Caco-2 (cell line): ENCODE results near the gene GPX4. TPM values are rescaled to one million over a fixed set of nuclear protein-coding genes. Genes with fewer than 3 reads are reported as not detected.

Experiments
- BruUV-seq: library from RNA; stranded (reverse); fragments of 400-500 nt; replicated peaks from 2 replicates; lab custom pipeline; 2021; lab: Mats Ljungman, UMichigan
- CTCF ChIA-PET: fragments of 300-600 bp; sonication (Branson Sonifier 250); formaldehyde crosslinking; loops from one replicate; lab custom pipeline; 2022; ENCODE audit warnings: antibody characterized with exemption; lab: Charles Lee
- POLR2A ChIA-PET: fragments of 300-600 bp; sonication (Branson Sonifier 250); formaldehyde crosslinking; loops from one replicate; lab custom pipeline; 2022; ENCODE audit warnings: antibody characterized with exemption; lab: Charles Lee
- DNase-seq, 2 experiments: peaks; one replicate each; pipeline versions ENCODE4 v3.0.0 to v3.0.0-alpha.2; 2020 to 2022
- H3K27me3 ChIP-seq: replicated peaks from 2 replicates; pipeline ENCODE4 v1.6.0; 2011; ENCODE audit warnings: low read length; ENCODE audit not compliant: control insufficient read depth, insufficient read depth
- H3K36me3 ChIP-seq: 2 replicates; pipeline ENCODE4 v1.5.1; 2011; ENCODE audit warnings: low read length; ENCODE audit not compliant: control insufficient read depth, insufficient read depth
- H3K4me1 ChIP-seq: fragments of 250-450 bp; sonication (Bioruptor Pico); 2 replicates; pipeline ENCODE4 v1.5.1; 2020; ENCODE audit warnings: mild to moderate bottlenecking
- H3K4me3 ChIP-seq: 2 replicates; pipeline ENCODE4 v1.5.1; 2011; ENCODE audit warnings: low read depth, mild to moderate bottlenecking, control low read depth, low read length
- H3K9me3 ChIP-seq: fragments of 250-450 bp; sonication (Bioruptor Pico); 2 replicates; pipeline ENCODE4 v1.5.1; 2020; ENCODE audit warnings: mild to moderate bottlenecking, moderate library complexity
- H3K27ac Mint-ChIP-seq: one replicate; pipeline ENCODE4 v1.8.0; 2022; ENCODE audit warnings: mixed read lengths; ENCODE audit not compliant: unreplicated experiment
- H3K27me3 Mint-ChIP-seq: one replicate; pipeline ENCODE4 v1.8.0; 2022; ENCODE audit warnings: mixed read lengths; ENCODE audit not compliant: insufficient read depth, unreplicated experiment
- H3K36me3 Mint-ChIP-seq: one replicate; pipeline ENCODE4 v1.8.0; 2022; ENCODE audit warnings: mild to moderate bottlenecking, mixed read lengths; ENCODE audit not compliant: insufficient read depth, unreplicated experiment
- H3K4me1 Mint-ChIP-seq: one replicate; pipeline ENCODE4 v1.8.0; 2022; ENCODE audit warnings: low read depth, mixed read lengths; ENCODE audit not compliant: unreplicated experiment
- H3K4me3 Mint-ChIP-seq: one replicate; pipeline ENCODE4 v1.8.0; 2022; ENCODE audit warnings: mild to moderate bottlenecking, moderate library complexity, mixed read lengths; ENCODE audit not compliant: unreplicated experiment
- H3K9me3 Mint-ChIP-seq: one replicate; pipeline ENCODE4 v1.8.0; 2022; ENCODE audit warnings: mixed read lengths; ENCODE audit not compliant: unreplicated experiment
- intact Hi-C: fragments of 100-400 bp; cut with micrococcal nuclease; formaldehyde crosslinking; loops from one replicate; pipeline ENCODE4 v1.10.0; 2022; ENCODE audit not compliant: unreplicated experiment
- total RNA-seq: library from RNA; stranded (reverse); gene quantifications from 2 replicates; pipeline ENCODE4 v1.2.3, GENCODE V29; 2022
- TF ChIP-seq, protein P1 (sequence below), 2 experiments: fragments of 200-600 bp in 1 of 2; IDR thresholded peaks; 1 replicate in 1 of 2; 2 replicates in 1 of 2; pipeline versions ENCODE4 v1.5.1 to v1.8.0; 2011 to 2022; ENCODE audit warnings: antibody characterized with exemption in 1 of 2, control low read depth in 1 of 2, inconsistent platforms in 1 of 2, low read depth in 1 of 2, low read length in 1 of 2, mild to moderate bottlenecking in 1 of 2, moderate library complexity in 1 of 2; ENCODE audit not compliant: insufficient read depth in 1 of 2, severe bottlenecking in 1 of 2, unreplicated experiment in 1 of 2

The GPX4 gene
- total RNA-seq, 1 experiment from 2014 or later = 500 TPM

GRCh38 chr19:1141944-1142343, 38.1 kb downstream of the GPX4 start:
- Histone ChIP-seq H3K36me3 (peaks cover 5% of the 10 kb centered on the region), H3K9me3 (no peaks in the 10 kb centered on the region), H3K4me3 (no peak overlapping the region), H3K27me3 (no peaks in the 10 kb centered on the region), H3K4me1 (no peaks in the 10 kb centered on the region)
- intact Hi-C loops = no loop called here
- Mint-ChIP-seq H3K4me1 (no peaks in the 10 kb centered on the region), H3K4me3 (no peak overlapping the region), H3K27me3 (no peaks in the 10 kb centered on the region), H3K36me3 (peaks cover 65% of the 10 kb centered on the region), H3K9me3 (peaks cover 18% of the 10 kb centered on the region), H3K27ac (peak overlapping the region; percentile 35)
- TF ChIP-seq, protein P1, sequence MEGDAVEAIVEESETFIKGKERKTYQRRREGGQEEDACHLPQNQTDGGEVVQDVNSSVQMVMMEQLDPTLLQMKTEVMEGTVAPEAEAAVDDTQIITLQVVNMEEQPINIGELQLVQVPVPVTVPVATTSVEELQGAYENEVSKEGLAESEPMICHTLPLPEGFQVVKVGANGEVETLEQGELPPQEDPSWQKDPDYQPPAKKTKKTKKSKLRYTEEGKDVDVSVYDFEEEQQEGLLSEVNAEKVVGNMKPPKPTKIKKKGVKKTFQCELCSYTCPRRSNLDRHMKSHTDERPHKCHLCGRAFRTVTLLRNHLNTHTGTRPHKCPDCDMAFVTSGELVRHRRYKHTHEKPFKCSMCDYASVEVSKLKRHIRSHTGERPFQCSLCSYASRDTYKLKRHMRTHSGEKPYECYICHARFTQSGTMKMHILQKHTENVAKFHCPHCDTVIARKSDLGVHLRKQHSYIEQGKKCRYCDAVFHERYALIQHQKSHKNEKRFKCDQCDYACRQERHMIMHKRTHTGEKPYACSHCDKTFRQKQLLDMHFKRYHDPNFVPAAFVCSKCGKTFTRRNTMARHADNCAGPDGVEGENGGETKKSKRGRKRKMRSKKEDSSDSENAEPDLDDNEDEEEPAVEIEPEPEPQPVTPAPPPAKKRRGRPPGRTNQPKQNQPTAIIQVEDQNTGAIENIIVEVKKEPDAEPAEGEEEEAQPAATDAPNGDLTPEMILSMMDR (IDR thresholded peaks at IDR 0.05; ENCODE audit: insufficient read depth in 1 of 2, low read depth in 1 of 2, low read length in 1 of 2, severe bottlenecking in 1 of 2, unreplicated experiment in 1 of 2) = no peak
- no peak for DNase-seq
- no TSS peak for BruUV-seq
- ChIA-PET CTCF (no interaction called here), POLR2A (no interaction called here)

DNA sequence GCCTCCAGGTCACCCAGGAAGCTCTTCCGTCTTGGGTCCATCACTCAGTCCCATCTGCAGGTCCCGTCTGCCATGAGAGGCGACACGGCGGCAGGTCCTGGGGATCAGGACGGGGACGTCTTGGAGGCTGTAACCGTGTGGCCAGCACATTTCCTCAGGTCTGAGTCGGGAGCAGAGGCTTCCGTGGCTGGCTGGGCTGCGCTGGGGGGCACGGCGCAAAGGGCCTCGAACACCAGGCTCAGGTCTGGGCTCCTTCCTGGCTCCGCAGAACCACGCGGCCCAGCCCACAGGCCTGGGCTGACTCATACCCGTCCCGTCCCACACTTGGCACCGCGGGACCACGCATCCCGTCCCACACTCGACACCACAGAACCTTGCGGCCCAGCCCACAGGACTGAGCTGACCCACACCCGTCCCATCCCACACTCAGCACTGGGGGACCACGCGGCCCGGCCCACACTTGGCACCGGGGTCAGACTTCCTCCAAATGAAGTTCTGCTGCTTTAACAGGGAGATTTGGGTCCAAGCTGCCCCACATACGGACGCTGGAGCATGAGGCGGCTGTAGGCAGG, 40.1 kb downstream of the GPX4 start:
- Histone ChIP-seq H3K9me3 (no peaks in the 10 kb centered on the region), H3K27me3 (no peaks in the 10 kb centered on the region), H3K36me3 (peaks cover 5% of the 10 kb centered on the region), H3K4me3 (no peak overlapping the region), H3K4me1 (no peaks in the 10 kb centered on the region)
- ChIA-PET POLR2A (no interaction called here), CTCF (no interaction called here)
- H3K4me3 Mint-ChIP-seq = no peak overlapping the region
- H3K27me3 Mint-ChIP-seq = no peaks in the 10 kb centered on the region
- H3K36me3 Mint-ChIP-seq = peaks cover 64% of the 10 kb centered on the region
- TF ChIP-seq, protein P1 (IDR thresholded peaks at IDR 0.05; ENCODE audit: insufficient read depth in 1 of 2, low read depth in 1 of 2, low read length in 1 of 2, severe bottlenecking in 1 of 2, unreplicated experiment in 1 of 2) = no peak
- H3K9me3 Mint-ChIP-seq = peaks cover 18% of the 10 kb centered on the region
- BruUV-seq = no TSS peak
- no peak for DNase-seq
- H3K4me1 Mint-ChIP-seq = no peaks in the 10 kb centered on the region
- intact Hi-C loops = no loop called here
- no peak overlapping the region for H3K27ac Mint-ChIP-seq

- Histone ChIP-seq H3K4me3 (no peak overlapping the region), H3K27me3 (no peaks in the 10 kb centered on the region), H3K36me3 (peaks cover 5% of the 10 kb centered on the region), H3K4me1 (no peaks in the 10 kb centered on the region), H3K9me3 (no peaks in the 10 kb centered on the region)
- ChIA-PET POLR2A (no interaction called here), CTCF (no interaction called here)
- DNase-seq = no peak
- no peaks in the 10 kb centered on the region for H3K27me3 Mint-ChIP-seq
- H3K4me1 Mint-ChIP-seq = no peaks in the 10 kb centered on the region
- no TSS peak for BruUV-seq
- intact Hi-C loops = no loop called here
- H3K4me3 Mint-ChIP-seq = no peak overlapping the region
- TF ChIP-seq, protein P1 (IDR thresholded peaks at IDR 0.05; ENCODE audit: insufficient read depth in 1 of 2, low read depth in 1 of 2, low read length in 1 of 2, severe bottlenecking in 1 of 2, unreplicated experiment in 1 of 2) = no peak
- H3K36me3 Mint-ChIP-seq = peaks cover 59% of the 10 kb centered on the region
- H3K9me3 Mint-ChIP-seq = peaks cover 18% of the 10 kb centered on the region
- H3K27ac Mint-ChIP-seq = no peak overlapping the region
Measured at GRCh38 chr19:1144741-1145140, 40.9 kb downstream of the GPX4 start.
